A673 (cell line): ENCODE measurements around the gene YBX2. TPM values are rescaled to one million over a fixed set of nuclear protein-coding genes. Genes with fewer than 3 reads are reported as not detected.

Source experiments
- BruUV-seq: library from RNA; stranded (reverse); fragments of 400-500 nt; replicated peaks from 2 replicates; lab custom pipeline; 2021; lab: Mats Ljungman, UMichigan
- CTCF ChIA-PET: fragments of 300-600 bp; sonication (Branson Sonifier 250); formaldehyde crosslinking; loops from one replicate; lab custom pipeline; 2022; ENCODE audit warnings: antibody characterized with exemption; lab: Charles Lee
- POLR2A ChIA-PET: fragments of 300-600 bp; sonication (Branson Sonifier 250); formaldehyde crosslinking; loops from one replicate; lab custom pipeline; 2022; ENCODE audit warnings: antibody characterized with exemption; ENCODE audit not compliant: low non-redundant PET; lab: Charles Lee
- DNase-seq: peaks from one replicate; pipeline ENCODE4 v3.0.0-alpha.2; 2015; ENCODE audit warnings: low spot score
- H3K27ac ChIP-seq: fragments of 200-600 bp; sonication (generic); 2 replicates; pipeline ENCODE4 v1.5.1; 2016; ENCODE audit warnings: mixed run types, low read depth, mild to moderate bottlenecking, mixed read lengths, antibody characterized with exemption, low read length; ENCODE audit not compliant: poor library complexity, severe bottlenecking
- H3K27me3 ChIP-seq: fragments of 200-600 bp; sonication (generic); replicated peaks from 2 replicates; pipeline ENCODE4 v1.6.1; 2017; ENCODE audit warnings: mixed run types, low read depth, mild to moderate bottlenecking, mixed read lengths, antibody characterized with exemption, low read length; ENCODE audit not compliant: insufficient read depth, poor library complexity
- H3K36me3 ChIP-seq: fragments of 200-600 bp; sonication (generic); 2 replicates; pipeline ENCODE4 v1.6.1; 2016; ENCODE audit warnings: mixed run types, mild to moderate bottlenecking, mixed read lengths, antibody characterized with exemption, low read length; ENCODE audit not compliant: insufficient read depth, poor library complexity, severe bottlenecking
- H3K4me1 ChIP-seq: fragments of 200-600 bp; sonication (generic); 2 replicates; pipeline ENCODE4 v1.6.1; 2017; ENCODE audit warnings: mixed run types, mild to moderate bottlenecking, mixed read lengths, antibody characterized with exemption, low read length; ENCODE audit not compliant: insufficient read depth, poor library complexity, severe bottlenecking
- H3K4me3 ChIP-seq: fragments of 200-600 bp; sonication (generic); 2 replicates; pipeline ENCODE4 v1.5.1; 2016; ENCODE audit warnings: low read depth, mixed run types, mild to moderate bottlenecking, mixed read lengths, low read length; ENCODE audit not compliant: poor library complexity, severe bottlenecking
- H3K9me3 ChIP-seq: fragments of 200-600 bp; sonication (generic); 2 replicates; pipeline ENCODE4 v1.6.1; 2016; ENCODE audit warnings: mixed run types, low read depth, mild to moderate bottlenecking, mixed read lengths, antibody characterized with exemption, low read length; ENCODE audit not compliant: poor library complexity, severe bottlenecking
- CTCF ChIP-seq: fragments of 300-800, 200-600 bp; sonication (generic); conservative IDR thresholded peaks from 2 replicates; pipeline ENCODE4 v1.5.1; 2017; ENCODE audit warnings: low read depth, mild to moderate bottlenecking, antibody characterized with exemption, low read length, moderate library complexity, mixed read lengths
- EZH2 ChIP-seq: fragments of 200-600 bp; sonication (generic); IDR thresholded peaks from 2 replicates; pipeline ENCODE4 v1.6.1; 2017; ENCODE audit warnings: borderline replicate concordance, low read depth, mild to moderate bottlenecking, mixed read lengths, antibody characterized with exemption, low read length; ENCODE audit not compliant: poor library complexity, severe bottlenecking
- intact Hi-C: fragments of 100-400 bp; cut with micrococcal nuclease; formaldehyde crosslinking; loops from one replicate; pipeline ENCODE4 v1.10.0; 2022; ENCODE audit not compliant: unreplicated experiment
- total RNA-seq: library from RNA; stranded (reverse); gene quantifications from 2 replicates; pipeline ENCODE4 v1.2.3, GENCODE V29; 2021

Gene YBX2
- total RNA-seq, 1 experiment from 2014 or later, result 0.77 TPM

- POLR2A ChIA-PET, result interaction anchor here (0.7 kb wide), 1 partner anchor 61 kb away, joined by 10 read pairs; no protein-coding TSS in a partner anchor
- no peak for DNase-seq
- no TSS peak for BruUV-seq
- H3K27ac ChIP-seq, result no peak overlapping the region
- H3K4me1 ChIP-seq, result peaks cover 3% of the 10 kb centered on the region
- intact Hi-C loops, result no loop called here
- H3K36me3 ChIP-seq, result peaks cover under 1% of the 10 kb centered on the region
- TF ChIP-seq CTCF (no peak), EZH2 (no peak)
- H3K9me3 ChIP-seq, result no peaks in the 10 kb centered on the region
- CTCF ChIA-PET, result no interaction called here
- no peaks in the 10 kb centered on the region for H3K27me3 ChIP-seq
- no peak overlapping the region for H3K4me3 ChIP-seq
Observed at GRCh38 chr17:7304179-7304578, 9.7 kb upstream of the YBX2 start.

GRCh38 chr17:7296189-7296861, 1.9 kb upstream of the YBX2 start:
- ChIA-PET CTCF (interaction anchor here (0.8 to 2.0 kb wide), 8 partner anchors 12 to 250 kb away, joined by 3 to 30 read pairs (median 6); partner anchors contain the start of genes DVL2, NEURL4 and SLC2A4), POLR2A (interaction anchor here (0.6 kb wide), 2 partner anchors 158 to 184 kb away, joined by 3 to 4 read pairs; no protein-coding TSS in a partner anchor)
- no peak overlapping the region for H3K27ac ChIP-seq
- intact Hi-C loops, result loop anchor here (1.0 to 5.0 kb wide), 3 partner anchors 15 to 250 kb away; partner anchors contain the start of gene SLC2A4
- H3K36me3 ChIP-seq, result no peaks in the 10 kb centered on the region
- DNase-seq, result peak; percentile 85
- TF ChIP-seq EZH2 (no peak), CTCF (peak; percentile 94)
- H3K27me3 ChIP-seq, result no peaks in the 10 kb centered on the region
- peaks cover 22% of the 10 kb centered on the region for H3K4me1 ChIP-seq
- H3K9me3 ChIP-seq, result no peaks in the 10 kb centered on the region
- BruUV-seq, result no TSS peak
- peak overlapping the region; percentile 24 for H3K4me3 ChIP-seq

GRCh38 chr17:7295230-7296180, 1.1 kb upstream of the YBX2 start:
- Histone ChIP-seq H3K4me1 (peaks cover 22% of the 10 kb centered on the region), H3K4me3 (peak overlapping the region; percentile 24), H3K36me3 (no peaks in the 10 kb centered on the region), H3K9me3 (no peaks in the 10 kb centered on the region), H3K27me3 (no peaks in the 10 kb centered on the region), H3K27ac (no peak overlapping the region)
- ChIA-PET CTCF (interaction anchor here (0.8 to 2.0 kb wide), 5 partner anchors 11 to 250 kb away, joined by 3 to 30 read pairs (median 12); partner anchors contain the start of genes NEURL4 and SLC2A4), POLR2A (no interaction called here)
- BruUV-seq, result no TSS peak
- no peak for TF ChIP-seq EZH2
- TF ChIP-seq CTCF, result no peak
- DNase-seq, result no peak
- intact Hi-C loops, result loop anchor here (1.0 to 5.0 kb wide), 3 partner anchors 14 to 249 kb away; partner anchors contain the start of gene SLC2A4
